HG02588 (cell line): ENCODE results near the gene LYSMD3.

Source experiments
- ATAC-seq: cut with Tn5 transposase; IDR thresholded peaks from one replicate; pipeline ENCODE4 v1.9.1; 2021; ENCODE audit warnings: mild to moderate bottlenecking, moderate library complexity; ENCODE audit not compliant: unreplicated experiment

The LYSMD3 gene

GRCh38 chr5:90548069-90548593 lies 18.7 kb upstream of the LYSMD3 start:
- no peak for ATAC-seq

GRCh38 chr5:90547072-90547536 lies 17.7 kb upstream of the LYSMD3 start:
- ATAC-seq: no peak

- no peak for ATAC-seq
Measured at GRCh38 chr5:90546216-90546837, 16.9 kb upstream of the LYSMD3 start.

- no peak for ATAC-seq
Measured at GRCh38 chr5:90545511-90545910, 16.1 kb upstream of the LYSMD3 start.

DNA sequence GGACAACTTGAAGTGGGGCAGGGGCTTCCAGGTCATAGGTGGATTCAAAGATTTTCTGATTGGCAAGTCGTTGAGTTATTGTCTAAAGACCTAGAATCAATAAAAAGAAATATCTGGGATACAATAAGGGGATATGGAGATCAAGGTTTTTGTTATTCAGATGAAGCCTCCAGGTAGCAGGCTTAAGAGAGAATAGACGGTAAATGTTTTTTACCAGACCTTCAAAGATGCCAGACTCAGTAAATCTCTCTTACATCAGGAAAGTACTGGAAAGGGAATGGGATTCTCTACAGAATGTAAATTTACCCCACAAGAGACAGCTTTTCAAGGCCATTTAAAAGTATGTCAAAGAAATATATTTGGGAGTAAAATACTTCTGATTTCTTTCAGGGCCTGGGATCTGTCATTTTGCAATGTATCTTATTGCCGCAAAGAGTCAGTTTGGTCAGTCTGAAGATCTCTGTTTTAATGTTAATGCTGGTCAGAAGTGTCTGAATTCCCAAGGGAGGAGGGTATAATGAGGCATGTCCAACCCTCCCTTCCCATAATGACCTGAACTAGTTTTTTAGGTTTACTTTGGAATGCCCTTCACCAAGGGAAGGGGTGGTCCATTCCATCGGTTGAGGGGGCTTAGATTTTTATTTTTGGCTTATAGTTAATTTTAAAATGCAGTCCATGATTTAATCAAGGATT lies 13.6 kb upstream of the LYSMD3 start:
- ATAC-seq: no peak

DNA sequence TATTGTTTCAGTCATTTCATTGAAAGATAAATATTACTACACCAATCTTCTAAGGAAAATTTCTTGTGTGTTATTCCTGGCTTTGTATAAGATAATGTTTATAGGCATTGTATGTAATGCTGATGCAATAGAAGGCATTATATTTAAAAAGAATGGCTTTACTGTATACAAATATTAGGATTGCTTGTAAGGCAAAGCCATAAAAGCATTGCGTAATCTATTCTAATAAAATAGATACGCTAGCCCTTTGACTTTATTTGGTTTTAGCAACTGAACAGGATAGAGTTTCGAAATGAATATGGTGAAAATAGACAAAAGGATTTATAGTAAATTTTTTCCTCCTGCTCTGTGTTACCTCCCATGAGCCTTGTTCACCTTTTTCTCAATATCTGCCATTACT lies 5.5 kb upstream of the LYSMD3 start:
- no peak for ATAC-seq

GRCh38 chr5:90533794-90534193 lies 4.4 kb upstream of the LYSMD3 start:
- no peak for ATAC-seq

- ATAC-seq: no peak
Measured at GRCh38 chr5:90530736-90531487, 1.5 kb upstream of the LYSMD3 start.

- peak; percentile 43 for ATAC-seq
Measured at GRCh38 chr5:90529939-90530677, 724 bp upstream of the LYSMD3 start.

DNA sequence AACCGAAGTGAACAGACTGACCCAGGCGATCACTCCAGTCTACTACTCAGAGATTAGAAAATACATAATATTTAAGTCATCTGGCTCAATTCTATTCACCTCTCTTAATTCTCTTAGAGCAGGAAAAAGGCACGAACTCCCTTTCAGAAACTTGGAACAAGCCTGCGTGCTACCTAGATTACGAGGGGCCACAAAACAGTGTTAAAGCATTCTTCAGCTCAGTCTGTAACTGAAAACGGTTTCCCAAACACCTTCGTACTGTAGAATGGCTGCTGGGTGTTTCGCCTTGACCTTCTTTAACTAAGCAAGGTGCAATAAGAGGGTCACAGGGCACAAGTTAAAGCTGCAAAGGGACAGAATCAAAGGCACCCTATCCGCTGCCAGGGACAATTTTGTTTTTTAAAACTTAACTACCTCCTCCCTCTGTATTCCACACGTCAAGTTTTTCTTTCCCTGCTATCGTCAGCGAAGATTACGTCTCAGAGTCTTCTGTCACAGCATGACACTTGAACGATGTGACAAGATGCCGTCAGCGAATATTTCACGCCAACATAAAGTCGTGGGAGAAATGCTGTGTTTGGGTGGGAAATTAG lies 687 bp downstream of the LYSMD3 start:
- ATAC-seq: no peak

- ATAC-seq: no peak
Measured at GRCh38 chr5:90519081-90519480, 10.3 kb downstream of the LYSMD3 start.

- ATAC-seq: no peak
Measured at GRCh38 chr5:90518661-90519060, 10.7 kb downstream of the LYSMD3 start.

GRCh38 chr5:90514520-90514919 lies 14.9 kb downstream of the LYSMD3 start:
- no peak for ATAC-seq

GRCh38 chr5:90510438-90510837 lies 18.9 kb downstream of the LYSMD3 start:
- ATAC-seq: no peak

- ATAC-seq: no peak
Measured at GRCh38 chr5:90506221-90506620, 23.2 kb downstream of the LYSMD3 start.

DNA sequence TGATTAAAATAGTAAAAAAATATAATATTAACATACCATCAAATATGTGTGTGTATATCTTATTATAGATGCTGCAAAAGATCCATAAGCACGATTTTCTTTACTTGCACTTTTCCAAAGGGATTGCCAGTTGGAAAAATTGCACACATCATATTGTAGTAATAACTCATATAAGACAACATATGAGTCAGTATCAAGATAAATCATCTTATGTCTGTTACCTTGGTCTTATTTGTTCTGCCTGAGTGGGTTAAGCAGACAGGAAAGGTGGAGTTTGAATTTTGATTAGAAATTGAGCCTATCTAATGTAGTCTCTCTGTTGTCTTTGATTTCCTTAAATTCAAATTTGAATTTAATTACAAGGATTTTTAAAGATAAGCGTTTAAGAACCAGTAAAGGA lies 24.6 kb downstream of the LYSMD3 start:
- ATAC-seq: no peak

GRCh38 chr5:90503596-90503995 lies 25.8 kb downstream of the LYSMD3 start:
- no peak for ATAC-seq

GRCh38 chr5:90495146-90495545 lies 34.2 kb downstream of the LYSMD3 start:
- no peak for ATAC-seq

- ATAC-seq: no peak
Measured at GRCh38 chr5:90494043-90494442, 35.3 kb downstream of the LYSMD3 start.

DNA sequence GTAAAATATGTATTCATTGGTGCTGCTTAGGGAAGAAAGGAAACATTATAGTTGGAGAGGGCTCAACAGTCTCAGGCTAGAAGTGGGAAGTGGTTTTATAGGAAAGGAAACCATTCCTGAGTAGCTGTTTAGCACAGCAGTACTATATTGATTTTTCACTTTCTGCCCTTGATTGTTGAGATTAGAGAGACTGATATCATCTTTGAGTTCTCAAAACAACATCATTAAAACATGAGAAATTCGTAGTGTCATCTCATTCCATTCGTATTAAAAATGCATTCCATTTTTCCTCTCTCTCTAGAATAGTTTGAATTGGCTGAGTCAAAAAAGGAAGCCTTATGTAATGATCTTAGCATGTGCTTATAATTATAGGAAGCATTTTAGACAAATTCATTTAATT lies 40.6 kb downstream of the LYSMD3 start:
- no peak for ATAC-seq

DNA sequence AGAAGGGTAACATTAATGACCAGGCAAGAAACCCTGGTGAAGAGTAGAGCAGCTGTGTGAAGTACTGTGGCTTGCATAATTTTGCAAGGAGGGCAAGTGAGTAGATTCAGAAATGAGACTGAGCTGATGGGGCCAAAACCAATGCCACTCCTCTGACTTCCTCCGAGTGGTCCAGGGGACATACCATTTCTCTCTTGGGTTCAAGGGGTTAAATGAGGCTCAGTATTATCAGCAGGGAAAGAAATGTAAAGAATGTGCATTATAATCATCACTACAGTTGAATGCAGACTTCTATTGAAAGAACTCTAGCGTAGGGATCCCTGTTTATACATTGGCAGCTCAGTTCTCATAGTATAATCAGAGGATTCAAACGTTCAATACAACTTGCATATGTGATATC lies 44.8 kb downstream of the LYSMD3 start:
- no peak for ATAC-seq
